Keratinocyte (primary cell): ENCODE data around the gene TSHZ2. TPM values are rescaled to one million over a fixed set of nuclear protein-coding genes. Genes with fewer than 3 reads are reported as not detected.

Experiments
- DNase-seq: peaks from one replicate; pipeline ENCODE4 v3.0.0-alpha.2; 2011; ENCODE audit warnings: low read depth, missing footprints, low spot score
- FAIRE-seq: peaks from 2 replicates; lab custom pipeline; 2011; peaks lifted over from hg19 to GRCh38; lab: Jason Lieb, UNC
- H2AFZ ChIP-seq: 2 replicates; pipeline ENCODE4 v1.6.0; 2012; ENCODE audit warnings: low read length, control low read depth, inconsistent platforms; ENCODE audit not compliant: control insufficient read depth
- H3K27ac ChIP-seq: 2 replicates; pipeline ENCODE4 v1.5.1; 2011; ENCODE audit warnings: low read length; ENCODE audit not compliant: control insufficient read depth, insufficient read depth
- H3K27me3 ChIP-seq: 3 replicates; pipeline ENCODE4 v1.6.0; 2011; ENCODE audit warnings: low read length; ENCODE audit not compliant: control insufficient read depth, insufficient read depth; ENCODE audit errors: extremely low read depth
- H3K36me3 ChIP-seq, 2 experiments: 2 replicates in 1 of 2; 3 replicates in 1 of 2; pipeline ENCODE4 v1.5.1; 2011; ENCODE audit warnings: low read length in 2 of 2, mild to moderate bottlenecking in 1 of 2; ENCODE audit not compliant: control insufficient read depth in 2 of 2, insufficient read depth in 2 of 2; ENCODE audit errors: extremely low read depth in 1 of 2
- H3K4me1 ChIP-seq: 3 replicates; pipeline ENCODE4 v1.5.1; 2011; ENCODE audit warnings: low read length; ENCODE audit not compliant: control insufficient read depth, insufficient read depth; ENCODE audit errors: extremely low read depth
- H3K4me2 ChIP-seq: 3 replicates; pipeline ENCODE4 v1.6.0; 2011; ENCODE audit warnings: low read depth, low read length; ENCODE audit not compliant: control insufficient read depth, insufficient read depth; ENCODE audit errors: extremely low read depth
- H3K4me3 ChIP-seq, 3 experiments: fragments of 200-600 bp in 1 of 3; sonication (generic) in 1 of 3; 2 replicates in 2 of 3; 3 replicates in 1 of 3; pipeline ENCODE4 v1.5.1; 2011 to 2016; ENCODE audit warnings: low read length in 3 of 3, mild to moderate bottlenecking in 3 of 3, control low read depth in 2 of 3, inconsistent platforms in 1 of 3, low read depth in 1 of 3, mixed read lengths in 1 of 3, mixed run types in 1 of 3, moderate library complexity in 1 of 3; ENCODE audit not compliant: control insufficient read depth in 2 of 3, insufficient read depth in 2 of 3; ENCODE audit errors: extremely low read depth in 1 of 3
- H3K79me2 ChIP-seq: 2 replicates; pipeline ENCODE4 v1.6.0; 2012; ENCODE audit warnings: low read length; ENCODE audit not compliant: control insufficient read depth, insufficient read depth
- H3K9ac ChIP-seq: 3 replicates; pipeline ENCODE4 v1.6.0; 2011; ENCODE audit warnings: low read length; ENCODE audit not compliant: control insufficient read depth, insufficient read depth; ENCODE audit errors: extremely low read depth
- H3K9me1 ChIP-seq: 3 replicates; pipeline ENCODE4 v1.6.0; 2011; ENCODE audit warnings: low read length; ENCODE audit not compliant: control insufficient read depth, insufficient read depth; ENCODE audit errors: extremely low read depth
- H3K9me3 ChIP-seq: 2 replicates; pipeline ENCODE4 v1.5.1; 2012; ENCODE audit warnings: low read depth, low read length; ENCODE audit not compliant: control insufficient read depth
- H4K20me1 ChIP-seq: 3 replicates; pipeline ENCODE4 v1.6.0; 2011; ENCODE audit warnings: low read length; ENCODE audit not compliant: control insufficient read depth, insufficient read depth; ENCODE audit errors: extremely low read depth
- CTCF ChIP-seq, 3 experiments: IDR thresholded peaks in 1 of 3; conservative IDR thresholded peaks in 1 of 3; optimal IDR thresholded peaks in 1 of 3; 2 replicates in 2 of 3; 3 replicates in 1 of 3; pipeline versions ENCODE3 to v1.5.1; 2011; ENCODE audit warnings: low read length in 3 of 3, mild to moderate bottlenecking in 3 of 3, moderate library complexity in 2 of 3, control low read depth in 1 of 3, inconsistent platforms in 1 of 3; ENCODE audit not compliant: insufficient read depth in 2 of 3; ENCODE audit errors: extremely low read depth in 1 of 3
- EZH2 ChIP-seq: IDR thresholded peaks from one replicate; pipeline ENCODE4 v1.6.1; 2012; ENCODE audit warnings: inconsistent platforms, mild to moderate bottlenecking, low read length, moderate library complexity
- dilution Hi-C: fragments of 300-500 bp; cut with MboI; formaldehyde crosslinking; loops from one replicate; pipeline ENCODE4 v1.7.0; 2020; ENCODE audit warnings: low sequenced_read_pairs; ENCODE audit not compliant: extremely low pct_ligation_motif_present
- polyA plus RNA-seq, 5 experiments: library from polyadenylated mRNA; depleted of rRNA in 3 of 5; stranded (reverse) in 3 of 5; stranded (forward) in 1 of 5; unstranded in 1 of 5; fragments of >200 nt; gene quantifications; 1 replicate in 1 of 5; 2 replicates in 3 of 5; 3 replicates in 1 of 5; pipeline versions ENCODE4 v1.2.1 to v1.2.3, GENCODE V29; 2011 to 2012; ENCODE audit warnings: missing spikeins in 2 of 5, low read depth in 1 of 5, low replicate concordance in 1 of 5

TSHZ2 gene
- polyA plus RNA-seq, 1 donor (not counting 4 experiments of a cell fraction or from before 2014, with no cell fraction given): 1.1 TPM

DNA sequence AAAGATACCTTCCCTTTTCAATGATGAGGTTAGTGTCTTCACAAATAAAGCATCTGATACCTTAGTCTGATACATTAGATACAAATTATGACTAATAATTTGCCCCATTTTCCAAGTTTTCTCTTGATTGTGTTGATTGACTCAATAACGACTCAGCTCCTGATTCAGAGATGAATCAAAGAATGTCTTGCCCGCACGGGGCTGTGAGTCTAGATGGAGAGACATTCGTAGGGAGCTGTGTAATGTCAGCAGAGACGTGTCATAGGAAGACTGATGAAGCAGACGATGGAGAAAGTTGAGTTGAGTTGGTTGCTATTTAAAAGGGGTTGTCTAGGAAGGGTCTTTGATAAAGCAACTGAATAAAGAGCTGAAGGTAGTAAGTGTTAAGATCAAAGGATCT, 78.2 kb downstream of the TSHZ2 start:
- Histone ChIP-seq H3K27me3 (no peaks in the 10 kb centered on the region), H3K36me3 (no peaks in the 10 kb centered on the region), H3K9me1 (no peaks in the 10 kb centered on the region), H3K4me2 (no peak overlapping the region), H3K9ac (no peak overlapping the region), H3K4me3 (no peak overlapping the region), H3K9me3 (no peaks in the 10 kb centered on the region), H4K20me1 (no peaks in the 10 kb centered on the region), H3K4me1 (no peaks in the 10 kb centered on the region), H3K79me2 (no peaks in the 10 kb centered on the region), H2AFZ (no peak overlapping the region), H3K27ac (no peak overlapping the region)
- FAIRE-seq (no peak), DNase-seq (peak; percentile 23)
- TF ChIP-seq CTCF (optimal IDR thresholded peaks at IDR 0.05 in 1 of 3, IDR thresholded peaks at IDR 0.05 in 1 of 3, conservative IDR thresholded peaks at IDR 0.05 in 1 of 3; ENCODE audit: extremely low read depth in 1 of 3, insufficient read depth in 2 of 3, low read length in 3 of 3) (no peak), EZH2 (no peak)
- dilution Hi-C loops: no loop called here

GRCh38 chr20:53052380-53052779, 80.2 kb downstream of the TSHZ2 start:
- dilution Hi-C loops: no loop called here
- Histone ChIP-seq H3K9ac (no peak overlapping the region), H2AFZ (no peak overlapping the region), H3K79me2 (no peaks in the 10 kb centered on the region), H3K4me3 (no peak overlapping the region), H3K9me1 (no peaks in the 10 kb centered on the region), H3K4me2 (no peak overlapping the region), H3K27me3 (no peaks in the 10 kb centered on the region), H3K4me1 (no peaks in the 10 kb centered on the region), H3K36me3 (no peaks in the 10 kb centered on the region), H3K9me3 (no peaks in the 10 kb centered on the region), H4K20me1 (no peaks in the 10 kb centered on the region), H3K27ac (no peak overlapping the region)
- no peak for FAIRE-seq
- no peak for TF ChIP-seq EZH2
- TF ChIP-seq CTCF (optimal IDR thresholded peaks at IDR 0.05 in 1 of 3, IDR thresholded peaks at IDR 0.05 in 1 of 3, conservative IDR thresholded peaks at IDR 0.05 in 1 of 3; ENCODE audit: extremely low read depth in 1 of 3, insufficient read depth in 2 of 3, low read length in 3 of 3): no peak
- no peak for DNase-seq
